KBM-7 (cell line): ENCODE data around the gene C22orf31.
"Not testable (repeated sequence)": the region's sequence is repeated elsewhere in the genome, so short reads cannot be mapped to it uniquely, and the experiment has no call there.

Experiments used
- DNase-seq: peaks from one replicate; pipeline ENCODE4 v3.0.0-alpha.2; 2015
- in situ Hi-C: fragments of 300-500 bp; cut with MboI; formaldehyde crosslinking; loops from 2 replicates; pipeline ENCODE4 v1.14.3; 2020; ENCODE audit warnings: low sequenced_read_pairs, low pct_unique_long_range_greater_than_20kb, mixed read lengths

Gene C22orf31

GRCh38 chr22:29060931-29061330 is 700 bp downstream of the C22orf31 start:
- in situ Hi-C loops: no loop called here

GRCh38 chr22:29060251-29060869 is 1.3 kb downstream of the C22orf31 start:
- DNase-seq: peak; percentile 35
- in situ Hi-C loops: no loop called here

More at GRCh38 chr22:29060931-29061330, 700 bp downstream of the C22orf31 start:
- no peak for DNase-seq

- DNase-seq: no peak
- in situ Hi-C loops: no loop called here
Observed at GRCh38 chr22:29056472-29056871, 5.2 kb downstream of the C22orf31 start.

GRCh38 chr22:29055192-29055830 is 6.3 kb downstream of the C22orf31 start:
- no peak for DNase-seq
- in situ Hi-C loops: no loop called here

- in situ Hi-C loops: no loop called here
- no peak for DNase-seq
Observed at GRCh38 chr22:29054251-29054767, 7.3 kb downstream of the C22orf31 start.

GRCh38 chr22:29053048-29053702 is 8.5 kb downstream of the C22orf31 start:
- no peak for DNase-seq
- in situ Hi-C loops: no loop called here

GRCh38 chr22:29050457-29050856 is 11.2 kb downstream of the C22orf31 start:
- in situ Hi-C loops: no loop called here
- DNase-seq: no peak

- no peak for DNase-seq
- in situ Hi-C loops: no loop called here
Observed at GRCh38 chr22:29049655-29050263, 11.9 kb downstream of the C22orf31 start.

- no peak for DNase-seq
- in situ Hi-C loops: no loop called here
Observed at GRCh38 chr22:29048822-29049654, 12.6 kb downstream of the C22orf31 start.

- DNase-seq: no peak
- in situ Hi-C loops: no loop called here
Observed at GRCh38 chr22:29044657-29045176, 16.9 kb downstream of the C22orf31 start.

GRCh38 chr22:29043906-29044575 is 17.6 kb downstream of the C22orf31 start:
- DNase-seq: no peak
- in situ Hi-C loops: no loop called here

- in situ Hi-C loops: no loop called here
- no peak for DNase-seq
Observed at GRCh38 chr22:29041408-29041807, 20.2 kb downstream of the C22orf31 start.

GRCh38 chr22:29040385-29041275 is 21.0 kb downstream of the C22orf31 start:
- peak; percentile 75 for DNase-seq
- in situ Hi-C loops: no loop called here

GRCh38 chr22:29039684-29040083 is 21.9 kb downstream of the C22orf31 start:
- DNase-seq: not testable (repeated sequence)
- in situ Hi-C loops: loop anchor here (10.0 kb wide), 1 partner anchor 185 kb away; no protein-coding TSS in a partner anchor

GRCh38 chr22:29039148-29039547 is 22.5 kb downstream of the C22orf31 start:
- in situ Hi-C loops: loop anchor here (10.0 kb wide), 1 partner anchor 184 kb away; no protein-coding TSS in a partner anchor
- DNase-seq: no peak

GRCh38 chr22:29037340-29037932 is 24.2 kb downstream of the C22orf31 start:
- in situ Hi-C loops: loop anchor here (10.0 kb wide), 1 partner anchor 183 kb away; no protein-coding TSS in a partner anchor
- DNase-seq: no peak

GRCh38 chr22:29032584-29032983 is 29.0 kb downstream of the C22orf31 start:
- no peak for DNase-seq
- in situ Hi-C loops: loop anchor here (10.0 kb wide), 1 partner anchor 178 kb away; no protein-coding TSS in a partner anchor
